Muscle of leg (tissue), 16 donors: ENCODE data around the gene SPAG8. TPM values are rescaled to one million over a fixed set of nuclear protein-coding genes. Genes with fewer than 3 reads are reported as not detected.

ENCODE experiments used
- DNase-seq: peaks from one replicate; pipeline ENCODE4 v3.0.0; 2013
- H3K27ac ChIP-seq: one replicate; pipeline ENCODE4 v1.5.1; 2013; ENCODE audit warnings: mild to moderate bottlenecking, low read length, control low read depth
- H3K27me3 ChIP-seq: one replicate; pipeline ENCODE4 v1.6.1; 2013; ENCODE audit warnings: low read length; ENCODE audit not compliant: control insufficient read depth, insufficient read depth
- H3K36me3 ChIP-seq: one replicate; pipeline ENCODE4 v1.6.1; 2013; ENCODE audit warnings: low read length; ENCODE audit not compliant: control insufficient read depth, insufficient read depth
- H3K4me1 ChIP-seq: one replicate; pipeline ENCODE4 v1.6.1; 2013; ENCODE audit warnings: low read length; ENCODE audit not compliant: control insufficient read depth, insufficient read depth
- H3K4me3 ChIP-seq: one replicate; pipeline ENCODE4 v1.5.1; 2013; ENCODE audit warnings: low read length, control low read depth
- H3K9me3 ChIP-seq: replicated peaks from 2 replicates; pipeline ENCODE4 v1.6.1; 2013; ENCODE audit warnings: low read depth, low read length; ENCODE audit not compliant: control insufficient read depth
- WGBS: methylation state at CpG from one replicate; pipeline ENCODE4 v1.1.5; 2013; ENCODE audit warnings: missing lambda C conversion rate; ENCODE audit not compliant: insufficient coverage; 5-methylcytosine and 5-hydroxymethylcytosine counted together
- long read RNA-seq, 11 donors: transcript quantifications; one replicate each; lab custom pipeline, GENCODE V29; 2026
- polyA plus RNA-seq, 8 donors: library from polyadenylated mRNA; unstranded; fragments of 120-200 nt; gene quantifications; one replicate each; pipeline versions ENCODE4 v1.2.1 to v1.2.3, GENCODE V29; 2013; ENCODE audit warnings: inconsistent platforms in 1 of 8, low replicate concordance in 1 of 8; ENCODE audit not compliant: insufficient read length in 8 of 8, insufficient read depth in 1 of 8
- total RNA-seq: library from RNA; stranded (reverse); fragments of 120-200 nt; gene quantifications from one replicate; pipeline ENCODE4 v1.2.4, GENCODE V29; 2013

SPAG8 gene, protein sequence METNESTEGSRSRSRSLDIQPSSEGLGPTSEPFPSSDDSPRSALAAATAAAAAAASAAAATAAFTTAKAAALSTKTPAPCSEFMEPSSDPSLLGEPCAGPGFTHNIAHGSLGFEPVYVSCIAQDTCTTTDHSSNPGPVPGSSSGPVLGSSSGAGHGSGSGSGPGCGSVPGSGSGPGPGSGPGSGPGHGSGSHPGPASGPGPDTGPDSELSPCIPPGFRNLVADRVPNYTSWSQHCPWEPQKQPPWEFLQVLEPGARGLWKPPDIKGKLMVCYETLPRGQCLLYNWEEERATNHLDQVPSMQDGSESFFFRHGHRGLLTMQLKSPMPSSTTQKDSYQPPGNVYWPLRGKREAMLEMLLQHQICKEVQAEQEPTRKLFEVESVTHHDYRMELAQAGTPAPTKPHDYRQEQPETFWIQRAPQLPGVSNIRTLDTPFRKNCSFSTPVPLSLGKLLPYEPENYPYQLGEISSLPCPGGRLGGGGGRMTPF
- 1.5 TPM for total RNA-seq
- polyA plus RNA-seq = 1 to 10 TPM; 1.3 to 3.1 (median 2.1) TPM
- long read RNA-seq, donor 1 = 0 reads
- long read RNA-seq, donor 2 = 0 reads
- long read RNA-seq, donor 3, partial matches to known transcripts = 13 of 14 reads
- long read RNA-seq, donor 3, other reads (novel, unspliced or antisense) = 0 of 14 reads
- long read RNA-seq, donor 4 = 0 reads
- long read RNA-seq, donor 5 = 0 reads
- long read RNA-seq, donor 6 = 0 reads
- long read RNA-seq, donor 7, partial matches to known transcripts = 19 of 19 reads
- long read RNA-seq, donor 7, other reads (novel, unspliced or antisense) = 0 of 19 reads
- long read RNA-seq, donor 8 = 0 reads
- long read RNA-seq, donor 9 = 0 reads
- long read RNA-seq, donor 10 = 0 reads
- long read RNA-seq, donor 11 = 0 reads

DNA sequence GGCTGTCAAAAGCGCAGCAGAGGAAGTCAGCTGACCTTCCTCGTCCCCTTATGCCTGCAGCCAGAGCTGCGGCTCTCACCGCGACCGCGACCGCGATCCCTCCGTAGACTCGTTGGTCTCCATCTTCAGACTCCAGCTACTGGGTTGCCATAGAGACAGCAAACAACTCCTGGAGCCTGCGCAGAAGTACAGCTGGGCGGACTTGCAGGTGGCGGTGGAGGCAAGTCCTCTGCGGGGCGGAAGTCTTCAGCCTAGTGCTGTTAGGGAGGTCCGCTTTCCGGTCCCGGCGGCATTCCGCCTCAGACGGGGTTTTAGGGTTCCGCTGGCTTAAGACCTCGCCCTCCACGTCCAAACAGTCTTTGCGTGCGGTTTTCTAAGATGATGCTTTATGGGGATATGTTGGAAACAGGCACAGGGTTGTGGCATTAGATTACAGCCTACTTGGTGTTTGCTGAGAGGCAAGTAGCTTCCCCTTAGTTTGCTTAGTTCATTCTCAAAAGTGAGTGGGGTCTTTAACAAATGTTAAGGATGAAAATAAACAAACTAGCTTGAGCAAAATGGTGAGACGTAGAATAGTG, at the start of gene SPAG8:
TSS of gene SPAG8 (minus strand) at position 238 of the 578 bp plus-strand sequence. CDS start at position 123, 115 bp downstream.
- 0% methylated on average over 16 of the region's 28 CpGs for WGBS
- Histone ChIP-seq H3K9me3 (no peaks in the 10 kb centered on the region), H3K36me3 (peaks cover 19% of the 10 kb centered on the region), H3K4me1 (peaks cover 37% of the 10 kb centered on the region), H3K4me3 (peak within 1 kb of the TSS; percentile 50), H3K27ac (peak within 1 kb of the TSS; percentile 80), H3K27me3 (peaks cover 4% of the 10 kb centered on the region)
- DNase-seq = peak; percentile 99

DNA sequence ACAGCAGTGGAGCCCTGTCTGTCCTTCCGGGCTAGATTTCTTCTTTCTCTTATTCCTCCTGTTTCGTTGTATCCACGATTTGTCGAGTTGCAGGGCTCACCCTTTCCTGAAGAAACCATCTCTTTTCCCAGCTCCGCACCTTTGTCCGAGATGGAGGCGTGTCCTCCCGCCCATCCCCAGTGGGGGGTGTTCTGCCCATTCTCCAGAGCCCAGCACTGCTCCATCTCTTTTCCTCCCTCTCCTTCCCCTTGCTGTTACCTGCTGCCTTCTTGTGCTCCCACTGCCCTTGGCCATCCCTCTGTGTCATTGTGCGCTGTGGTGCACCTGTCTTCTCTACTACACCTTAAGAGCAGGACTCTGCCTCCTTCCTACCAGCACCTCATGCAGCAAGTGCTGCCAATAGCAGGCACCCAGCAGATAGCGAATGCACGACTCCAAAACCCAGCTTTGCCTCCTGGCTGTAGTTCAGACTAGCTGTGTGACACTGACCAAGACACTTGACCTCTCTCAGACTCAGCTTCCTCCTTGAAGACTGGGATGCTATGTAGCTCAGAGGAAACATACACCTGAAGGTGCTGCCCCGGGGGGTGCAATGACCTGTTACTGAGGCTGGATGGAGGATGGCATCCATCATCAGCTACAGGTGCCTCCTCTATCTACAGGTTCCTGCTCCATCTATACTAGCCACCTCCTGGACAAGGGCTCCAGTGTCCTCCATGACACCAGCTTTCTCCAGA, 49.3 kb upstream of the SPAG8 start:
- peaks cover 12% of the 10 kb centered on the region for H3K4me1 ChIP-seq
- no peaks in the 10 kb centered on the region for H3K36me3 ChIP-seq
- no peak overlapping the region for H3K27ac ChIP-seq
- H3K4me3 ChIP-seq = no peak overlapping the region
- no peaks in the 10 kb centered on the region for H3K9me3 ChIP-seq
- 65% methylated on average over 9 of the region's 12 CpGs for WGBS
- no peak for DNase-seq
- peaks cover 50% of the 10 kb centered on the region for H3K27me3 ChIP-seq

DNA sequence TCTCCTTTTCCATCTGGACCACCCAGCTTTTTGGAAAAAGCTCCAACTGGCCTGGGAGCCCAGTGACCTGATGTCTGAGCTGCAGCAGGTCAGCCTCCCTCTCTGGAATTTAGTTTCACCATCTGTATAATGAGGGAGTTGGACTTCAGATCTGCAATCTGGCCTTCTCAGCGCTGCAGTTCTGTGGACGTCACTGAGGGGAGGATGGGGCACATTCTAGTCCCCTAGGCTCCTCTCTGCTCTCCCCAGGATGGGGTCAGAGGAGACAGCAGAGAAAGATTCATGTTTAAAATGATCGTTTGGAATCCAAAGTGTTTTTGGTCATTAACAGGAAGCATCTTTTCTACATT, 47.9 kb upstream of the SPAG8 start:
- Histone ChIP-seq H3K27me3 (peaks cover 56% of the 10 kb centered on the region), H3K9me3 (no peaks in the 10 kb centered on the region), H3K4me1 (peaks cover 12% of the 10 kb centered on the region), H3K27ac (no peak overlapping the region), H3K36me3 (no peaks in the 10 kb centered on the region), H3K4me3 (no peak overlapping the region)
- WGBS = no CpG with 5 or more reads among the region's 3 CpGs
- DNase-seq = peak; percentile 43

DNA sequence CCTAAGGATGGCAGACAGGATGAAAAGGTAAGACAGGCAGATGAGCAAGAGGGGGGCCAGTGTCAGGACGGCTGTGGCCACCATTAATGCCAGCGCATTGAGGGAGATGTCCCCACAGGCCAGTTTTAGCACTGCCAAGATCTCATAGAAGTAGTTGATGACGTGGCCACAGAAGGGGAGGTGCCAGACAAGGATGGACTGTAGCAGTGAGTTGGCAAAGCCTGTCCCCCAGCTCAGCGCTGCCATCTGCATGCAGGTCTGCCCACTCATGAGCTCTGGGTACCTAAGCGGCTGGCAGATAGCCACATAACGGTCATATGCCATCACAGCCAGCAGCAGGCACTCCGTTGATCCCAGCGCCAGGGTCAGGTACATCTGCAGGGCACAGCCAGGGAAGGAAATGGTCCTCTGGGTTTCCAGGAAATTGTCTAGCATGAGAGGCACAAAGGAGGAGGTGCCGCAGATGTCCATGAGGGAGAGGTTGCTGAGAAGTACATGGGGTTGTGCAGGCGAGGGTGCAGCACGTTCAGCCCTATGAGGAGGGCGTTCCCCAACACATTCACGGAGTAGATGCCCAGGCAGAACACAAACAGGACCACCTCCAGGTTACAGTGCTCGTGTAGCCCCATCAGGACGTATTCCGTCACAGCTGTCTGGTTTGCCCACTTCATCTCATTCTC, 47.4 kb upstream of the SPAG8 start:
- Histone ChIP-seq H3K27me3 (peaks cover 52% of the 10 kb centered on the region), H3K9me3 (no peaks in the 10 kb centered on the region), H3K4me1 (peaks cover 12% of the 10 kb centered on the region), H3K4me3 (no peak overlapping the region), H3K27ac (no peak overlapping the region), H3K36me3 (no peaks in the 10 kb centered on the region)
- DNase-seq = no peak
- WGBS = 43% methylated on average over 16 of the region's 16 CpGs

DNA sequence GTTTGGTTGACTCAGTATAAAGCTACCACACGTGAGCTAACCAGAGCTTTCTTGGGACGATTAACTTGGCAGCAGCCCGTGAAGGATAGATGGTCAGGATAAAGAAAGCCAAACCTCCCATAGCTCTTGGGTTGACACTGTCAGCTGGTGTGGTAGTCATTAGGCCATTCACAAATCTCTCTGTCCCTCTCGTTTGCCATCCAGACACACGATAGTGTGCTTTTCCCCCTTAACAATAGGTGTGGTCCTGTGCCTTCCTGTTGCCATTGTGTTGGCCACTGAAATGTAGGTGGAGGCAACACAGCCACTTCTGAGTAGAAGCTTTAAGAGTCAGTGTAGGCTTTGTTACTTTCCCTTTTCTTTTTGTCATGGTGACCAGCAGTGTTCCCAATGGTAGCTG, 46.4 kb upstream of the SPAG8 start:
- Histone ChIP-seq H3K4me3 (no peak overlapping the region), H3K9me3 (no peaks in the 10 kb centered on the region), H3K36me3 (peaks cover 6% of the 10 kb centered on the region), H3K4me1 (peaks cover 10% of the 10 kb centered on the region), H3K27ac (no peak overlapping the region), H3K27me3 (peaks cover 54% of the 10 kb centered on the region)
- WGBS = 40% methylated on average over 1 of the region's 5 CpGs
- no peak for DNase-seq

DNA sequence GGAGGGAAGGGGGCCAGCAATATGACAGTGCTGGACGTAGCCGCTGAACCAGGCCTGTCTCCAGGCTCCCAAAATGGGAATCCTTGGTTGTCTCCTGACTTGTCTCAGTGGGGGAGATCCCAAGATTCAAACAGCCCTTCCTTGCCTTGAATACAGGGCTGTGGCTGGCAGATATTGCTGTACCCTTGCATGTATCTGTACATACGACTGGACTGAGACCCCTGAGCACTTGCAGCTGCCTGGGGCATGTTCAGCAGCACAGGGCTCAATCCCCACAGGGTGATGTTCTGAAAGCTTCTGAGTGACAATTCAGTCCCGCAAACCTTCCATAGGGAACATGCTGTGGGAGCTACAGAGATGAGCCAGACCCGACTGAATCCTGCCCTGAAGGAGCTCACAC, 44.8 kb upstream of the SPAG8 start:
- no peaks in the 10 kb centered on the region for H3K9me3 ChIP-seq
- DNase-seq = no peak
- H3K27me3 ChIP-seq = peaks cover 52% of the 10 kb centered on the region
- no peak overlapping the region for H3K4me3 ChIP-seq
- H3K4me1 ChIP-seq = peaks cover 10% of the 10 kb centered on the region
- H3K27ac ChIP-seq = no peak overlapping the region
- 87% methylated on average over 4 of the region's 5 CpGs for whole genome bisulfite sequencing
- peaks cover 19% of the 10 kb centered on the region for H3K36me3 ChIP-seq

DNA sequence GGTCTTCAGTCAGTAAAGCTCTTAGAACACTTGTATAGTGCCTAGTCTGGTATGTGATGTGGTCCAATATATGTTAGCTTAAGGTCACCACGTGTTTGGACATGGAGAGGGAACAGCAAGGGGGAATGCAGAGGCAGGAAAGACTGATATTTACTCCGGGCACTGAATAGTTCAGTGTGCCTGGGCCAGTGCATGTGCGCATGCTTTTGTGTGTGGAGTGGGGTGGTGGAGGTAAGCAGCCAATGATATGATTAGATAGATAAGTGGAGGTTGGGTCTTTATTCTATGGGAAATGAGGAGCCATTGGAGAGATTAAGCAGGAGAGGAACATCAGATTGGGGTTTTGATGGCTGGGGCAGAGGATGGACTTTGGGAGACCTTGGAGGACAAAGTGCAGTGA, 44.1 kb upstream of the SPAG8 start:
- H3K27ac ChIP-seq = no peak overlapping the region
- peaks cover 19% of the 10 kb centered on the region for H3K36me3 ChIP-seq
- H3K4me3 ChIP-seq = no peak overlapping the region
- H3K9me3 ChIP-seq = no peaks in the 10 kb centered on the region
- H3K27me3 ChIP-seq = peaks cover 47% of the 10 kb centered on the region
- no peak for DNase-seq
- peaks cover 10% of the 10 kb centered on the region for H3K4me1 ChIP-seq
- 87% methylated on average over 3 of the region's 3 CpGs for WGBS

DNA sequence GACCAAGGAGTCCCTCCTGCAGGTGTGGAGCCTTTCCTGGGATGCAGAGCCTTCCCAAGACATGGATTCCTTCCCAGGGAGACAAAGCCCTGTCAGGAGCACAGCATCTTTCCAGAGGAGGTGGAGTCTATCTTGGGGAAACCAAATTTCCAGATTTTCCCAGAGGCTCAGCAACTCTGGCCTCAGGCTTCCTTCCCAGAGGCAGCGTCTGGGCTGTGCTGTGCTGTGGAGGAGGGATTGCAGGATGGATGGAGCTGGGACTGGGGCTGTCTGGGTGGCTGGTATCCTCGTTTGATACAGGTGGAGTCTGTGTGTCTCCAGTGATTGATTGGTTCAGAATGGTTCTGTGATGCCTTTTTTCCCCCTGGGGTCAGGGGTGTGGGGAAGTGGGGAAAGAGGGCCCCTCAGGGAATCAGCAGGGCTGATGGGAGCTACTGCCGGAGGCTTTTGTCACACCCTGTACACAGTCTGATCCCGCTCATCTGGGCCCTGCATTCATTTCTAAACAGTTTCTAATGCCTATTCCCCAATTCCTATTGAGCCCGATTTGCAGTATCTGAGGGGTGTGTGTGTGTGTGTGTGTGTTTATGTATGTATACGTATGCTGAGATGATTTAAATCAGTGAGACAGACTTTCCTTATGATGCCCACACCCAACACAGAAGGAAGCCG, 42.2 kb upstream of the SPAG8 start:
- WGBS = 100% methylated on average over 1 of the region's 7 CpGs

More for the DNA sequence above, 42.2 kb upstream of the SPAG8 start:
- DNase-seq = no peak
- H3K4me1 ChIP-seq = no peaks in the 10 kb centered on the region
- H3K27me3 ChIP-seq = peaks cover 35% of the 10 kb centered on the region
- no peak overlapping the region for H3K4me3 ChIP-seq
- no peak overlapping the region for H3K27ac ChIP-seq
- H3K9me3 ChIP-seq = no peaks in the 10 kb centered on the region
- H3K36me3 ChIP-seq = peaks cover 19% of the 10 kb centered on the region
